ENCODE measurements around the gene SCN10A. TPM values are rescaled to one million over a fixed set of nuclear protein-coding genes. Genes with fewer than 3 reads are reported as not detected.

SCN10A gene
- total and polyA plus RNA-seq, 5 experiments from 2014 or later, result not detected

DNA sequence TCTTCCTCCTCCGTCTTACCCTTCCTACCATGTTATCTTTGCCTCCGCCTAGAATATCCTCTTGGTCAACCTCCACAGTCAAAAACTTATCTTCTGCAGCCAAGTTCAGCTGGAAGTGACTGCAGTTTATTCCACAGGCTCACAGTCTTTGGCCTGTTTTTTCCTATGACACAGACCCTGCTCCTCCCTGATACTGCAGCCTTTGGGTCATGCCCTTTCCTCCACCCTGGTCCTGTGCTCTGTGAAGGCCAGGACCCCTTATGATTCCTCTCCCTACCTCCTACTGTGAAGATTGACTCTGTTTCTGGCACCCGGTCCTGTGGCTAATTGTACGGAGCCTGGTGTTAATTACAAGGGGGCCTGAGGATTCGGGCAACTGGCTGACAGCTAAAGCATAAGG lies 117.3 kb downstream of the SCN10A start:
- Mint-ChIP-seq H3K4me3 (no peak overlapping the region), H3K27me3 (peaks cover 5 to 19% (median 9%) of the 10 kb centered on the region in 5 donors), H3K9me3 (peaks cover 0 to 3% (median 0%) of the 10 kb centered on the region in 9 donors), H3K36me3 (no peaks in the 10 kb centered on the region), H3K27ac (no peak overlapping the region), H3K4me1 (no peaks in the 10 kb centered on the region)
- no peak for DNase-seq
- ATAC-seq, result no peak
- POLR2A ChIA-PET, result no interaction called here

GRCh38 chr3:38698061-38698460 lies 118.0 kb downstream of the SCN10A start:
- Mint-ChIP-seq H3K4me1 (no peaks in the 10 kb centered on the region), H3K4me3 (no peak overlapping the region), H3K27ac (no peak overlapping the region), H3K36me3 (no peaks in the 10 kb centered on the region), H3K27me3 (peaks cover 5 to 19% (median 9%) of the 10 kb centered on the region in 5 donors), H3K9me3 (peaks cover 0 to 3% (median 0%) of the 10 kb centered on the region in 9 donors)
- no peak for ATAC-seq
- POLR2A ChIA-PET, result no interaction called here
- DNase-seq, result no peak

DNA sequence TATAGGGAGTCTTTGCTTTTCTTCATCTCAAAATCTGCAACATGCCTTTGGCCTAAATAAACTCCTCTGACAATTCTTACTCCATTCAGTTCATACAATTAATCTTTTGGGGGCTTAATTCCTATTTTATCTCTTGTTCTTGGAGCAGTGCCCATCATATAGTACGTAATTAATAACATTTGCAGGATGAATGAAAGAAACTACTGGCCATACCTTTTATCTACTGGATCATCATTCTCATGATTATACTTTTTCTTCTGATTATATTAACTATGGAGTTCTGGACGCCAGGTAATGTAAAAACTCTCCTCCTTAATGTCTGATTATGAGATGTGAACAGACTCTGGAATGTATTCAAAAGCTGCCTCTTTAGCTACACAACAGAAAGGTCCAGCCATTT lies 120.0 kb downstream of the SCN10A start:
- POLR2A ChIA-PET, result no interaction called here
- H3K27ac Mint-ChIP-seq, result no peak overlapping the region
- no peak overlapping the region for H3K4me3 Mint-ChIP-seq
- DNase-seq (no peak), ATAC-seq (no peak)
- H3K9me3 Mint-ChIP-seq, result peaks cover 0 to 3% (median 0%) of the 10 kb centered on the region in 9 donors
- H3K36me3 Mint-ChIP-seq, result no peaks in the 10 kb centered on the region
- no peaks in the 10 kb centered on the region for H3K4me1 Mint-ChIP-seq
- peaks cover 5 to 15% (median 9%) of the 10 kb centered on the region in 5 donors for H3K27me3 Mint-ChIP-seq

GRCh38 chr3:38690185-38690584 lies 125.8 kb downstream of the SCN10A start:
- DNase-seq (no peak), ATAC-seq (no peak)
- POLR2A ChIA-PET, result no interaction called here
- Mint-ChIP-seq H3K4me1 (no peaks in the 10 kb centered on the region), H3K27ac (no peak overlapping the region), H3K4me3 (no peak overlapping the region), H3K36me3 (no peaks in the 10 kb centered on the region), H3K27me3 (peaks cover 3 to 16% (median 7%) of the 10 kb centered on the region in 5 donors), H3K9me3 (peaks cover 0 to 3% (median 0%) of the 10 kb centered on the region in 9 donors)

DNA sequence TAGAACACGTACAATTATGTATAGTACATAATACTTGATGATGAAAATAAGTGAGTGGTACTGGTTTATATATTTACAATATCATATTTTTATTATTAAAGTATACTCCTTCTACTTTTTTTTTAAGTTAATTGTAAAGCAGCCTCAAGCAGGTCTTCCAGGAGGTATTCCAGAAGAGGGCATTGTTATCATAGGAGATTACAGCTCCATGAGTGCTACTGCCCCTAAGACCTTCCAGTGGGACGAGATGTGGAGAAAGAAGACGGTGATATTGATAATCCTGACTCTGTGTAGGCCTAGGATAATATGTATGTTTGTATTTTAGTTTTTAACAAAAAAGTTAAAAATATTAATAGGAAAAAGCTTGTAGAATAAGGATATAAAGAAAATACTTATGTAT lies 126.2 kb downstream of the SCN10A start:
- Mint-ChIP-seq H3K4me1 (no peaks in the 10 kb centered on the region), H3K27ac (no peak overlapping the region), H3K36me3 (no peaks in the 10 kb centered on the region), H3K27me3 (peaks cover under 1 to 13% (median 4%) of the 10 kb centered on the region in 5 donors), H3K4me3 (no peak overlapping the region), H3K9me3 (no peaks in the 10 kb centered on the region)
- DNase-seq, result no peak
- ATAC-seq, result no peak
- POLR2A ChIA-PET, result no interaction called here

DNA sequence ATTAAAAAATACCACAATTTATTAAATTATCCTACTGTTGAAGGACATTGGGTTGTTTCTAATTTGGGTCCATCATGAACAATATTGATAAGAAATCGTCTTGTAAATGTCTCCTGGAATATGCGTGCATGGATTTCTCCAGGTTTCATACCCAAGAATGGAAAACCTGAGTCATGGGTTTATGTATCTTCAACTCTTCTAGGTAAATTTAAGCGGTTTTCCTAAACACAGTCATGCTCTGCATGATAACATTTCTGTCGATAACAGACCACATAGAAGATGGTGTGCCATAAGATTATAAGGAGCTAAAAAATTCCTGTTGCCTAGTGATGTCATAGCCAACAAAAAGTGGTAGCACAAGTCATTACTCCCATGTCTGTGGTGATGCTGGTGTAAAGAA lies 126.7 kb downstream of the SCN10A start:
- ATAC-seq, result no peak
- POLR2A ChIA-PET, result no interaction called here
- no peaks in the 10 kb centered on the region for H3K36me3 Mint-ChIP-seq

GRCh38 chr3:38687321-38687720 lies 128.7 kb downstream of the SCN10A start:
- POLR2A ChIA-PET, result no interaction called here
- DNase-seq (no peak), ATAC-seq (no peak)
- H3K36me3 Mint-ChIP-seq, result no peaks in the 10 kb centered on the region
- H3K9me3 Mint-ChIP-seq, result no peaks in the 10 kb centered on the region
- no peak overlapping the region for H3K27ac Mint-ChIP-seq
- no peak overlapping the region for H3K4me3 Mint-ChIP-seq
- H3K4me1 Mint-ChIP-seq, result no peaks in the 10 kb centered on the region
- H3K27me3 Mint-ChIP-seq, result peaks cover 0 to 13% (median 3%) of the 10 kb centered on the region in 5 donors

More for the DNA sequence above, 126.7 kb downstream of the SCN10A start:
- Mint-ChIP-seq H3K27ac (no peak overlapping the region), H3K4me1 (no peaks in the 10 kb centered on the region), H3K9me3 (no peaks in the 10 kb centered on the region), H3K4me3 (no peak overlapping the region), H3K27me3 (peaks cover 0 to 13% (median 4%) of the 10 kb centered on the region in 5 donors)
- no peak for DNase-seq

- Mint-ChIP-seq H3K27ac (no peak overlapping the region), H3K4me1 (peaks cover 0 to 2% (median 0%) of the 10 kb centered on the region in 4 donors), H3K36me3 (no peaks in the 10 kb centered on the region), H3K9me3 (no peaks in the 10 kb centered on the region), H3K27me3 (peaks cover 3 to 19% (median 10%) of the 10 kb centered on the region in 5 donors), H3K4me3 (no peak overlapping the region)
- POLR2A ChIA-PET, result no interaction called here
- ATAC-seq, result no peak
- DNase-seq, result no peak
Observed at GRCh38 chr3:38684546-38684945, 131.5 kb downstream of the SCN10A start.

DNA sequence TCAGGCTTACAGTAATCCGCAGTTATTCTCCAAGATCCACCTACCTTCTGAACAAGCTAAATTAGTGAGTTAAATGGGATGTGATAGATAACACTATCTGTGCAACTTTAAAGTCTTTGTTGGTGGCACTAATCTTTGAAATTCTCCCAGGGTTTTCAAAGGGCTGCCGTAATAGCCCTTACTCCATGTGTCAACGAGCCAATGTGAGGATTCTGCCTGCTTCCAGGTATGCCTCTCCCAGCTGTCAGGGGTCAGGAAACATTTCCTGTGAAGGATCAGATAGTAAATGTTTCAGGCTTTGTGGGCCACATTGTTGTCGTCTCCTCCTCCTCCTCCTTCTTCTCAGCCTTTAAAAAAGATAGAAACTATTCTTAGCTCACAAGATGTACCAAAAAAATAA lies 146.3 kb downstream of the SCN10A start:
- POLR2A ChIA-PET, result no interaction called here
- ATAC-seq (no peak), DNase-seq (no peak)
- Mint-ChIP-seq H3K27ac (no peak overlapping the region), H3K4me3 (no peak overlapping the region), H3K36me3 (peaks cover 0 to 1% (median 0%) of the 10 kb centered on the region in 3 donors), H3K4me1 (no peaks in the 10 kb centered on the region), H3K9me3 (peaks cover 0 to 2% (median 0%) of the 10 kb centered on the region in 9 donors), H3K27me3 (peaks cover 12 to 39% (median 31%) of the 10 kb centered on the region in 5 donors)

DNA sequence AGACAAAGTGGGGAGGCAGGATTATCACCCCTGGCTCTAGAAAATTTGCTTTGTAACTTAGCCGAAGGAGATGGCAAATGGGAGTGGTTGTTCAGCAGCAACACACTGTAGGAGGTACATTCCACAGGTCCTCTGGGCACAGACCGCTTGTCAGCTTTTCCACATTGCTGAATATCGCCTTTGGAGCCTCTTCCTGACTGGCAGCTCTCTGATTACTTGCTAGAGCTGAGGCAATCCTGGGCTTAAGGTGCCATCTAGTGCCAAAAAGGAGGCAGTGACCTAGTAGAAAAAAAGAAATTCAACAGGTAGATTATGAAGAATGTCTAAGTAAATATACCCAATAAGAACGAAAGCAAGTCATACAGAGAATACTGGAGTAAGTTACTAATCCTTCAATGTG lies 153.5 kb downstream of the SCN10A start:
- Mint-ChIP-seq H3K9me3 (peaks cover 10 to 40% (median 26%) of the 10 kb centered on the region in 9 donors), H3K27me3 (peaks cover 8 to 75% (median 42%) of the 10 kb centered on the region in 5 donors), H3K4me3 (no peak overlapping the region), H3K27ac (peak overlapping the region in 1 of 10 donors; percentile 29), H3K4me1 (no peaks in the 10 kb centered on the region), H3K36me3 (peaks cover 2 to 18% (median 12%) of the 10 kb centered on the region in 3 donors)
- DNase-seq (no peak), ATAC-seq (no peak)
- POLR2A ChIA-PET, result no interaction called here

- ATAC-seq (no peak), DNase-seq (no peak)
- Mint-ChIP-seq H3K9me3 (peaks cover 10 to 33% (median 23%) of the 10 kb centered on the region in 9 donors), H3K4me3 (no peak overlapping the region), H3K36me3 (peaks cover 2 to 16% (median 10%) of the 10 kb centered on the region in 3 donors), H3K27me3 (peaks cover 17 to 73% (median 41%) of the 10 kb centered on the region in 5 donors), H3K4me1 (peaks cover 0 to 4% (median under 1%) of the 10 kb centered on the region in 4 donors), H3K27ac (no peak overlapping the region)
- POLR2A ChIA-PET, result no interaction called here
Observed at GRCh38 chr3:38658841-38659240, 157.2 kb downstream of the SCN10A start.

- H3K27me3 Mint-ChIP-seq, result peaks cover 12 to 72% (median 41%) of the 10 kb centered on the region in 5 donors
- H3K36me3 Mint-ChIP-seq, result peaks cover 2 to 11% (median 5%) of the 10 kb centered on the region in 3 donors
- no peak overlapping the region for H3K4me3 Mint-ChIP-seq
- DNase-seq (peak in 1 of 10 donors; percentile 9), ATAC-seq (no peak)
- POLR2A ChIA-PET, result no interaction called here
- no peak overlapping the region for H3K27ac Mint-ChIP-seq
- peaks cover 0 to 4% (median under 1%) of the 10 kb centered on the region in 4 donors for H3K4me1 Mint-ChIP-seq
- peaks cover 0 to 18% (median 10%) of the 10 kb centered on the region in 9 donors for H3K9me3 Mint-ChIP-seq
Observed at GRCh38 chr3:38657369-38657768, 158.6 kb downstream of the SCN10A start.

- peak in 5 of 10 donors; percentile 15 to 44 (median 22) for DNase-seq
- H3K27ac Mint-ChIP-seq, result no peak overlapping the region
Observed at GRCh38 chr3:38655708-38656300, 160.2 kb downstream of the SCN10A start.

More at GRCh38 chr3:38655708-38656300, 160.2 kb downstream of the SCN10A start:
- peaks cover 0 to 6% (median under 1%) of the 10 kb centered on the region in 4 donors for H3K4me1 Mint-ChIP-seq
- peak; percentile 54 to 64 for ATAC-seq
- peaks cover 0 to 6% (median 2%) of the 10 kb centered on the region in 9 donors for H3K9me3 Mint-ChIP-seq
- H3K4me3 Mint-ChIP-seq, result no peak overlapping the region
- peaks cover 13 to 62% (median 36%) of the 10 kb centered on the region in 5 donors for H3K27me3 Mint-ChIP-seq
- H3K36me3 Mint-ChIP-seq, result peaks cover 0 to 2% (median under 1%) of the 10 kb centered on the region in 3 donors
- POLR2A ChIA-PET, result no interaction called here

All from naive thymus-derived CD8-positive, alpha-beta T cell (primary cell).